CD1c-positive myeloid dendritic cell (primary cell): Measurements from ENCODE around the gene BCO1.

Experiments used
- DNase-seq: peaks from one replicate; pipeline ENCODE4 v3.0.0-alpha.2; 2016; ENCODE audit errors: extremely low spot score

The BCO1 gene

DNA sequence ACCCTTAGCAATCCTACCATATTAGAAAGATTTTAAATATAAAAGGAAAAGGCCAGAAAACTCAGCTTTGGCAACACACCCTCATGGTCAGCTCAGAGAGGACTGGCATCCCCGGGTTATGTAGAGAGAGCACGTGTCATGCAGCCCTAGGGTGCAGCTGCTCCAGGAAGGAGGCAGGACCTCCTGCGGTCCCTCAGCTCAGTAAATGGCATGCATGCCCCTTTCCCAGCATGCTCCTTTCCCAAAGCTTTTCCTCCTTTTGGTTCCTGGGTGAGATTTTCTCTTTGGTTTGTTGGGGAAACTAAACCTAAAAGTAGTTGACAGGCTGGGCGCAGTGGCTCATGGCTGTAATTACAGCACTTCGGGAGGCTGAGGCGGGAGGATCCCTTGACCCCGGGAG is 80.2 kb downstream of the BCO1 start:
- no peak for DNase-seq

DNA sequence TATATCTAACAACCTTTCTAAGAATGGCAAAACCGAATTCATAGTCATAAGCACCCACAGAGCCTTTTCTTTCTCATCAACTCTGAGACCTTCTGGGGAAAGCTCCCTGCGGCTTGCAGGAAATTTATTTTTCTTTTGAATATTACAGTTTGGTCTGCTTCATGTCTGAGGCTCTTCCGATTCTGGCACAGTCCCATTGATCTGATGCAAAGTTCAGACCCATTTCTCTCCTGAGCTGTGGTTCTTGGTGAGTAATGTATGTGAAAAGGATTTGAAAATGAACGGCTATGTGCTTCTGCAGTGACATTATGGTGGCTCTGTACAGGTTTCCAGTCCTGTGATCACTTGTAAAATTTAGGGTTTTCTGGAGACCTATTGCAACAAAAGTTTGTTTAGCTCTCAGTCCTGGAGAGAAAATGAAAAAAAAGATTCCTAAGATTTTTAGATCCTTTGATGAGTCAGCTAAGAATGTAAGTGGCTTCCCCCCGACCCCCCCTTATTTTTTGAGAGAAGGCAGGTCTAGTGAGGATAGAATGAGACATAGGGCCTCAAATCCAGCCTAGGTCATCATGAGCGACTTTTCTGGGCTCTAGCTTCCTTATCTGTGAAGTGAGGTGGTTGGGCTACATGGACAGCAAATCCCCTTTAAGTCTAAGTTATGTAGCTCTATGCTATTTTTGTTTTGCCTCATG is 80.9 kb downstream of the BCO1 start:
- no peak for DNase-seq

DNA sequence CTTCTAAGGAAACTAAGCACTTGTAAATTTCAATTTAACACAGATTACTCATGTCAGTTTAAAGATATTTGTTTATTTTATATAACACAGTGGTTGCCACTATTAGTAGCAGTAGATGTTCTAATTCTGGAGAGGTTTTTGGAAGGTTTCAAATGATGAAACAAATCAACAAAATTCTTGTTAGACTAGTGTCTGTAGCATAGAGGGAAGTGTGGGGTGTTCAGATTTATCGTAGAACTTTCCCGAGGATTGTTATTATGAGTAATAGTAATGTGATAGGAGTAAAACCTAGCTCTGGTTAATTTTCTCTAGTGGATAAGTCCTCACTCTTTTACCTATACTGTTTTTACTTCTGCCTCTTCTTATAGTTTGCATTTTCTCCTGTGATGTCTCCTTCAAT is 82.5 kb downstream of the BCO1 start:
- no peak for DNase-seq

DNA sequence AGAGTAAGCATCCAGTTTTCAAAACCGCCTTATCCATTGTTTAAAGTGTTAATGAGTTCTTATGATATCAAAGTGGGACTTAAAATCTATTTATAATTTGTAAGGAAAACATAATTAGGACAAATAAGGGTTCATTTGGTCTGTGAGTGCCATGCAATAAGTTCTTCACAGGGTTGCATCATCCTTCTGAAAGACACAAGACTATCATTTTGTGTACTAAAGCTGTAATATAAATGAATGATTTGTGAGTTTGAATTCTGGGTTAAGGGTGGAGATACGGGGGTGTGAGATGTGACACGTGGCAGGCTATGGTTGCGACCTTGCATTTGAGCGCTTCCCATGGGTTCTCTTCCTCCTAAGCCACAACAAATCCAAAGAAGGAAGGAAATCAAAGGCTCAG is 83.0 kb downstream of the BCO1 start:
- no peak for DNase-seq

DNA sequence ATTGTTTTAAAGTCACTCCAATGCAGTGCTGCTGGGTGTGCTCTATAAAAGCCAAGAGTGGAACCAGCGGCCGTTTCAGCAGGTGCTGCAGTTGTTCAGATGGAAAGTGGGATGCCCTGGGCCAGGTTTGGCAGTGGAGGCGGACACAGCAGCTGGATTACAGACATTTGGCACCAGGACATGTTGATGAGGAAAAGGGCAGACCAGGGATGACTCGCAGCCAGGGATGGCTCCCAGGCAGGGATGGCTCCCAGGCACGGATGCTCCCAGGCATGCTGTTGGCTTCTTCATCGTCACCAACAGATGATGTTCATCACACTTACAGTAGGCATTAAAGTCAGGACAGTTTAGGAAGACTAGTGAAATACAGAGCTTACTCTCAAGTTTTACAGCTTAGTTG is 86.3 kb downstream of the BCO1 start:
- DNase-seq = no peak

DNA sequence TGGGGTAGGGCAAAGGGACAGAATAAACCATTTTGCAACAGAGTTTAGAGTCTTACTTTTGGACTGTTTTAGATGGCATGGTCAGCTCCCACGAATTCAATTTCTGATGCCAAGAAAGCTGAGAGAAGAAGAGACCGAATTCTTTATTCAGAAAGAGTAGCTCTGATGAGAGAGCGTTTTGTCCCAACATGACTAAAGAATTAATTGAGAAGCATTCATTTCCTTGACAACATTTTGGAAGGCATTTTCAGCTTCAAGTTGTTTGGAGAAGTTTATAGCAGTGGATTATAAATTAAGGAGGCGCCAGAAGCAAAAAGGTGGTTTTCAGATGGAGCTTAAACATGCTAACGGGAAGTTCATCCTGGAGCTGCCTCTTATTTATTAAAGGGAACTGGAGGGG is 88.5 kb downstream of the BCO1 start:
- no peak for DNase-seq

DNA sequence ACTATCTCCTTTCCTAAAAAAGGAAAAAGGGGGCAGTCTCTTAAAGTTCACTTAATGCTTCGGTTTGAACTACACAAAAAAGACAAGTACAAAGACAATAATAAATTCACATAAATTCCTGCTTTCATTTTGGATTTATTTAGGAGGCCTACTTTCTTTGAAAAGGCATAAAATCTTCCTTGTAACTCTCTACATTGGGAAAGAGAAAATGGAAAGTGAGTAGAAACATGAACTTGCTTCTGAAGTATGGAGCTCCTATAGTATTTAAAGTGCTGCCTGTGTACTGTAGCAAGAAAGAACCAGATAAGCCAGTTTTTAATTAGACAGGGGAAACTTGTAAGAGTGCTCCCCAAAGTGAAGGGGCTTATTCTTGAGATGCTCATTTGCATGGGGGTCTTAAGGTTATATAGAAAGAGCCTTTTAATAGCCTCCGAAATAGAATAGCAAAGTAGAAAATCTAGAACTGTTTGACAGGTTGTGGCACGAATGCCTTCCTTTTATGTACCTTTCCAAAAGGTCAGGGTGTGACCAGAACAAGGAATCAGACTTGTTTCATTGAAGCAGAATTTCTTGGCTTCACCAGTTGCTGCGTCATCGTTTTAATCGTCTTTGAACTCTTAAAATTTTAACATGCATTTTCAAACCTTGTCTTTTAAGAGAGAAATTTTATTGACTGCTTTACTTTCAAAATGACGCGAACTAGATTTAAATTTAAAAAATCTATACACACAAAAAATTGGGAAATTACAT is 89.1 kb downstream of the BCO1 start:
- no peak for DNase-seq

DNA sequence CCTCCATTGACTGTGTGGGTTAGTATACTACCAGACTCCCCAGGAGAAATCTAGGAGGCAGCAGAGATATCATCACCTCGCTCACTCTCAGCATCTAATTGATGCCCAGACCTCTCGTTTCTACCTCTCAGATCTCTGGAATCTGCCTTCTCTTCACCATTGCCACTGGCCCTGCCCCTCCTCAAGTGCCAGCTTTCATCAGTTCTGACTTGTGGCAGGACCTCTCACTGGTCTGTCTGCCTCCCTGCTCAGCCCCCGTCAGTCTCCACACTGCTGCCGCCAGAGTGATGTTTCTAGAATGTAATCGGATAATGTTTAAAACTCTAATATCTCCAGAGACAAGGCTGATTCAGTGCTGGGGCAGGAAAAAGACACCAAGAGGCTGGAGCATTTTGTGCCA is 91.5 kb downstream of the BCO1 start:
- DNase-seq = no peak

DNA sequence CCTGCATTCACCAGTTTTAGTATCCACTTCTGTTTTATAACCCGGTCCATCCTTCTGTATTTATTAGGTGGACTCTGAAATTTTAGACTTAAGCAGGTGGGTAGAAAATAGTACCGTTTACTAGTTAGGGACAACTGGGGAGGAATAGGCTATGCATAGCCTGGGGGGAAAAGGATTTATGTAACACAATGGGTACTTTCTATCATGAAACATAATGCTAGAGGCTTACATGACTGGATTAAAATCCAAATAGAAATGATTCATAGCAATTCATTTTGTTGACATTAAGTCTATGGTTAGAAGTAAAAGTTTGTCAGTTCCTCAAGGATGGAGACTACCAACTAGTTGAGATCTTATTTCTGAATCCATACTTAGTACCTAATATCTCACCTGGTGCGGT is 94.9 kb downstream of the BCO1 start:
- no peak for DNase-seq

DNA sequence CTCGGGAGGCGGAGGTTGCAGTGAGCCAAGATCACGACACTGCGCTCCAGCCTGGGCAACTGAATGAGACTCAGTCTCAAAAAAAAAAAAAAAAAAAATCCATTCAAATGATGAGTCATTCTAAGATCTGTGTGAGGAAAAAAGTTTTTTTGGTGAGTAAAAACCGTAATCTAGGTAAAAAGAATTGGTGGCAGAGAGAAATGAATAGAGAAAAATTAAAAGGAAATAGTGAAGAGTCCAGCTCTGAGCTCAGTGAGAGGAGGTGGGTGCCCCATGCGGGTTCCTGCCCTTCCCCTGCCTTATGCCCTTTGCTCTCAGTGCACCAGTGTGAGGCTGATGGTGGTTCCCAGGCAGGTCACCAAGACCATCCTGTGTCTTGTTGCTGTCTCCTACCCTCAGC is 97.2 kb downstream of the BCO1 start:
- DNase-seq = no peak

DNA sequence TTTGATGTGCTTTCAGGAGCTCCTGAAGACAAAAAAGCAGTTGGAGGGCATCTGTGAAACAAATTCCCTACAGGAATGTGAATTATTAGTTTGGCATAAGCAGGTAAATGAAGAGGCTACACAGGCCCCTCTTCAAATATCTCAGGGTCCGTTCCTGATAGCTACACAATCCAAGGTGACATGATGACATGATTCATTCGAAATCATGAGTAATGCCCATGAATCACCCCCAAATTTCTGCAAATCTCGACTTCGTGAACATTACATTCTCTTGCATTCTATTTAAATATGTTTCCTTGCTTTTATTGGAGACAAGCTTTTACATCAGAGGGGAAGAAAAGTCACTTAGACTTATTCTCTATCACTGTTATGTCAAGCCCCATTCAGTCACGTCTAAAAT is 98.6 kb downstream of the BCO1 start:
- no peak for DNase-seq
